Activated CD4-positive, alpha-beta T cell treated with anti-CD3 and anti-CD28 coated beads for 36 hours (primary cell): ENCODE measurements around the gene PGBD5. TPM values are rescaled to one million over a fixed set of nuclear protein-coding genes. Genes with fewer than 3 reads are reported as not detected.
"Not testable (repeated sequence)": the region's sequence is repeated elsewhere in the genome, so short reads cannot be mapped to it uniquely, and the experiment has no call there.

Source experiments
- ATAC-seq: fragments of 200-7000 bp; cut with Tn5 transposase; one replicate; pipeline ENCODE4 v1.10.0; 2021; ENCODE audit warnings: mild to moderate bottlenecking, moderate library complexity
- CTCF ChIA-PET: fragments of 350-600 bp; sonication (Branson Sonifier 250); formaldehyde crosslinking; loops from one replicate; lab custom pipeline; 2021; ENCODE audit warnings: antibody characterized with exemption; lab: Charles Lee
- POLR2A ChIA-PET: fragments of 350-600 bp; sonication (Branson Sonifier 250); formaldehyde crosslinking; loops from one replicate; lab custom pipeline; 2021; ENCODE audit warnings: antibody characterized with exemption, inconsistent platforms; lab: Charles Lee
- DNase-seq: peaks from one replicate; pipeline ENCODE4 v3.0.0-alpha.2; 2020
- H3K27ac Mint-ChIP-seq: one replicate; pipeline ENCODE4 v1.8.0; 2021; ENCODE audit warnings: mixed read lengths
- H3K27me3 Mint-ChIP-seq: one replicate; pipeline ENCODE4 v1.8.0; 2021; ENCODE audit warnings: mixed read lengths
- H3K36me3 Mint-ChIP-seq: one replicate; pipeline ENCODE4 v1.8.0; 2021; ENCODE audit warnings: low read depth, mixed read lengths
- H3K4me1 Mint-ChIP-seq: one replicate; pipeline ENCODE4 v1.8.0; 2021; ENCODE audit warnings: mixed read lengths
- H3K4me3 Mint-ChIP-seq: one replicate; pipeline ENCODE4 v1.8.0; 2021; ENCODE audit warnings: mild to moderate bottlenecking, moderate library complexity, mixed read lengths
- H3K9me3 Mint-ChIP-seq: one replicate; pipeline ENCODE4 v1.8.0; 2021; ENCODE audit warnings: low read depth, mixed read lengths
- intact Hi-C, 2 experiments: fragments of 100-400 bp; cut with DNase I in 1 of 2; cut with micrococcal nuclease in 1 of 2; formaldehyde crosslinking; loops; one replicate each; pipeline versions ENCODE4 v1.14.2 to v1.15.1; 2022 to 2024; cut with DNase I, micrococcal nuclease
- total RNA-seq, 2 experiments: library from RNA; stranded (reverse); gene quantifications; one replicate each; pipeline ENCODE4 v1.2.3, GENCODE V29; 2021

Gene PGBD5
- total RNA-seq, 2 experiments from 2014 or later, result 0.11 TPM; not detected in 1

GRCh38 chr1:230408971-230409370 is 17.2 kb downstream of the PGBD5 start:
- DNase-seq (no peak), ATAC-seq (no peak)
- Mint-ChIP-seq H3K9me3 (no peaks in the 10 kb centered on the region), H3K36me3 (no peaks in the 10 kb centered on the region), H3K27ac (no peak overlapping the region), H3K4me3 (no peak overlapping the region), H3K4me1 (no peaks in the 10 kb centered on the region), H3K27me3 (peaks cover 14% of the 10 kb centered on the region)
- ChIA-PET POLR2A (no interaction called here), CTCF (no interaction called here)
- intact Hi-C loops, result no loop called here

- peaks cover 11% of the 10 kb centered on the region for H3K27me3 Mint-ChIP-seq
- ChIA-PET CTCF (no interaction called here), POLR2A (no interaction called here)
- DNase-seq (no peak), ATAC-seq (no peak)
- no peak overlapping the region for H3K27ac Mint-ChIP-seq
- no peaks in the 10 kb centered on the region for H3K4me1 Mint-ChIP-seq
- no peaks in the 10 kb centered on the region for H3K36me3 Mint-ChIP-seq
- intact Hi-C loops, result no loop called here
- no peaks in the 10 kb centered on the region for H3K9me3 Mint-ChIP-seq
- no peak overlapping the region for H3K4me3 Mint-ChIP-seq
Measured at GRCh38 chr1:230407351-230407750, 18.8 kb downstream of the PGBD5 start.

- ATAC-seq, intact Hi-C loops: not testable (repeated sequence)
Measured at GRCh38 chr1:230406727-230407126, 19.4 kb downstream of the PGBD5 start.

GRCh38 chr1:230403442-230403841 is 22.7 kb downstream of the PGBD5 start:
- no peak for ATAC-seq

More at GRCh38 chr1:230406727-230407126, 19.4 kb downstream of the PGBD5 start:
- H3K36me3 Mint-ChIP-seq, H3K27me3 Mint-ChIP-seq, DNase-seq, POLR2A ChIA-PET, H3K4me1 Mint-ChIP-seq, H3K9me3 Mint-ChIP-seq, CTCF ChIA-PET, H3K4me3 Mint-ChIP-seq, H3K27ac Mint-ChIP-seq: not testable (repeated sequence)

GRCh38 chr1:230401763-230402294 is 24.3 kb downstream of the PGBD5 start:
- ATAC-seq, result no peak

More at GRCh38 chr1:230403442-230403841, 22.7 kb downstream of the PGBD5 start:
- Mint-ChIP-seq H3K4me1 (no peaks in the 10 kb centered on the region), H3K9me3 (no peaks in the 10 kb centered on the region), H3K27me3 (peaks cover 7% of the 10 kb centered on the region), H3K27ac (no peak overlapping the region), H3K36me3 (no peaks in the 10 kb centered on the region), H3K4me3 (no peak overlapping the region)
- CTCF ChIA-PET, result no interaction called here
- DNase-seq, result no peak
- intact Hi-C loops, result no loop called here
- POLR2A ChIA-PET, result no interaction called here

GRCh38 chr1:230401101-230401500 is 25.0 kb downstream of the PGBD5 start:
- Mint-ChIP-seq H3K36me3 (no peaks in the 10 kb centered on the region), H3K27ac (no peak overlapping the region), H3K9me3 (no peaks in the 10 kb centered on the region), H3K4me1 (no peaks in the 10 kb centered on the region), H3K27me3 (peaks cover 11% of the 10 kb centered on the region), H3K4me3 (no peak overlapping the region)
- ChIA-PET CTCF (no interaction called here), POLR2A (no interaction called here)
- DNase-seq (no peak), ATAC-seq (no peak)
- intact Hi-C loops, result no loop called here

More at GRCh38 chr1:230401763-230402294, 24.3 kb downstream of the PGBD5 start:
- no peak for DNase-seq
- ChIA-PET POLR2A (interaction anchor here (1.0 kb wide), 1 partner anchor 20 kb away, joined by 3 read pairs; no protein-coding TSS in a partner anchor), CTCF (interaction anchor here (0.7 kb wide), 1 partner anchor 241 kb away, joined by 3 read pairs; no protein-coding TSS in a partner anchor)
- Mint-ChIP-seq H3K27ac (no peak overlapping the region), H3K36me3 (no peaks in the 10 kb centered on the region), H3K4me1 (no peaks in the 10 kb centered on the region), H3K27me3 (peaks cover 11% of the 10 kb centered on the region), H3K4me3 (no peak overlapping the region), H3K9me3 (no peaks in the 10 kb centered on the region)
- intact Hi-C loops, result no loop called here

- no peak for ATAC-seq
- Mint-ChIP-seq H3K27ac (no peak overlapping the region), H3K9me3 (no peaks in the 10 kb centered on the region), H3K27me3 (peaks cover 11% of the 10 kb centered on the region), H3K4me1 (no peaks in the 10 kb centered on the region), H3K36me3 (no peaks in the 10 kb centered on the region), H3K4me3 (no peak overlapping the region)
- ChIA-PET POLR2A (no interaction called here), CTCF (no interaction called here)
- intact Hi-C loops, result no loop called here
- DNase-seq, result no peak
Measured at GRCh38 chr1:230400007-230400344, 26.2 kb downstream of the PGBD5 start.

GRCh38 chr1:230399321-230400006 is 26.7 kb downstream of the PGBD5 start:
- ATAC-seq (no peak), DNase-seq (no peak)
- no peaks in the 10 kb centered on the region for H3K36me3 Mint-ChIP-seq
- ChIA-PET CTCF (no interaction called here), POLR2A (no interaction called here)
- no peak overlapping the region for H3K4me3 Mint-ChIP-seq
- peaks cover 11% of the 10 kb centered on the region for H3K27me3 Mint-ChIP-seq
- H3K27ac Mint-ChIP-seq, result no peak overlapping the region
- no peaks in the 10 kb centered on the region for H3K4me1 Mint-ChIP-seq
- no peaks in the 10 kb centered on the region for H3K9me3 Mint-ChIP-seq
- intact Hi-C loops, result no loop called here

GRCh38 chr1:230398856-230399255 is 27.3 kb downstream of the PGBD5 start:
- ChIA-PET CTCF (no interaction called here), POLR2A (no interaction called here)
- intact Hi-C loops, result no loop called here
- peaks cover 13% of the 10 kb centered on the region for H3K27me3 Mint-ChIP-seq
- no peaks in the 10 kb centered on the region for H3K36me3 Mint-ChIP-seq
- no peak overlapping the region for H3K4me3 Mint-ChIP-seq
- DNase-seq, result no peak
- ATAC-seq, result no peak
- H3K4me1 Mint-ChIP-seq, result no peaks in the 10 kb centered on the region
- H3K9me3 Mint-ChIP-seq, result no peaks in the 10 kb centered on the region
- no peak overlapping the region for H3K27ac Mint-ChIP-seq

- POLR2A ChIA-PET, result no interaction called here
- CTCF ChIA-PET, result no interaction called here
- Mint-ChIP-seq H3K36me3 (no peaks in the 10 kb centered on the region), H3K4me3 (no peak overlapping the region), H3K9me3 (no peaks in the 10 kb centered on the region), H3K27me3 (peaks cover 15% of the 10 kb centered on the region), H3K27ac (no peak overlapping the region), H3K4me1 (no peaks in the 10 kb centered on the region)
- intact Hi-C loops, result no loop called here
- no peak for ATAC-seq
- DNase-seq, result no peak
Measured at GRCh38 chr1:230396966-230397365, 29.2 kb downstream of the PGBD5 start.

GRCh38 chr1:230395932-230396331 is 30.2 kb downstream of the PGBD5 start:
- ChIA-PET POLR2A (no interaction called here), CTCF (no interaction called here)
- Mint-ChIP-seq H3K27me3 (peaks cover 16% of the 10 kb centered on the region), H3K4me1 (no peaks in the 10 kb centered on the region), H3K36me3 (no peaks in the 10 kb centered on the region), H3K4me3 (no peak overlapping the region), H3K9me3 (no peaks in the 10 kb centered on the region), H3K27ac (no peak overlapping the region)
- no peak for ATAC-seq
- no peak for DNase-seq
- intact Hi-C loops, result no loop called here

GRCh38 chr1:230394741-230395140 is 31.4 kb downstream of the PGBD5 start:
- ATAC-seq, result no peak
- CTCF ChIA-PET, result no interaction called here

More at GRCh38 chr1:230394741-230395140, 31.4 kb downstream of the PGBD5 start:
- no peak overlapping the region for H3K27ac Mint-ChIP-seq
- H3K27me3 Mint-ChIP-seq, result peaks cover 12% of the 10 kb centered on the region
- no peaks in the 10 kb centered on the region for H3K4me1 Mint-ChIP-seq
- POLR2A ChIA-PET, result no interaction called here
- no peak overlapping the region for H3K4me3 Mint-ChIP-seq
- no peak for DNase-seq
- H3K36me3 Mint-ChIP-seq, result no peaks in the 10 kb centered on the region
- H3K9me3 Mint-ChIP-seq, result no peaks in the 10 kb centered on the region
- intact Hi-C loops, result no loop called here
